Mammary epithelial cell (primary cell): ENCODE data around the gene ADAM19.

Source experiments
- EZH2 ChIP-seq: IDR thresholded peaks from 2 replicates; pipeline ENCODE4 v1.6.1; 2012; ENCODE audit warnings: low read length, inconsistent platforms, borderline replicate concordance
- TF ChIP-seq, protein P1 (sequence below), 2 donors: IDR thresholded peaks in 1 of 2; conservative IDR thresholded peaks in 1 of 2; 2 replicates each; pipeline ENCODE4 v1.5.1; 2011 to 2012; ENCODE audit warnings: inconsistent platforms in 2 of 2, low read length in 2 of 2, mild to moderate bottlenecking in 2 of 2, control low read depth in 1 of 2, low read depth in 1 of 2; ENCODE audit not compliant: insufficient read depth in 1 of 2; ENCODE audit errors: extremely low read depth in 1 of 2

DNA sequence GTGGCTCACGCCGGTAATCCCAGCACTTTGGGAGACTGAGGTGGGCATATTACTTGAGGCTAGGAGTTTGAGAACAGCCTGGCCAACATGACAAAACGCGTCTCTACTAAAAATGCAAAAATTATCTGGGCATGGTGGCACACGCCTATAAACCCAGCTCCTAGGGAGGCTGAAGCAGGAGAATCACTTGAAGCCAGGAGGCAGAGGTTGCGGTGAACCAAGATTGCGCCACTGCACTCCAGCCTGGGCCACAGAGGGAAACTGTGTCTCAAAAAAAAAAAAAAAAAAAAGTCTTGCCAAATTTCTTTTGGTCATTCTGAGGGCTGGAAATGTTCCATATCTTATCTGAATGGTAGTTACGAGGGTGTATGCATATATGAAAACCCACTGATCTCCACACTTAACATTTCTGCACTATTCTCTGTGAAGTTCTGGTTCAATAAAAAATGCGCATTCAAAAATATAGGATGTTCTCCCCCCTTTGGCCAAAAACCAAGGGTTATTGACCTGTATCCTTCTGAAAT lies 129.1 kb downstream of the ADAM19 start:
- TF ChIP-seq, protein P1, sequence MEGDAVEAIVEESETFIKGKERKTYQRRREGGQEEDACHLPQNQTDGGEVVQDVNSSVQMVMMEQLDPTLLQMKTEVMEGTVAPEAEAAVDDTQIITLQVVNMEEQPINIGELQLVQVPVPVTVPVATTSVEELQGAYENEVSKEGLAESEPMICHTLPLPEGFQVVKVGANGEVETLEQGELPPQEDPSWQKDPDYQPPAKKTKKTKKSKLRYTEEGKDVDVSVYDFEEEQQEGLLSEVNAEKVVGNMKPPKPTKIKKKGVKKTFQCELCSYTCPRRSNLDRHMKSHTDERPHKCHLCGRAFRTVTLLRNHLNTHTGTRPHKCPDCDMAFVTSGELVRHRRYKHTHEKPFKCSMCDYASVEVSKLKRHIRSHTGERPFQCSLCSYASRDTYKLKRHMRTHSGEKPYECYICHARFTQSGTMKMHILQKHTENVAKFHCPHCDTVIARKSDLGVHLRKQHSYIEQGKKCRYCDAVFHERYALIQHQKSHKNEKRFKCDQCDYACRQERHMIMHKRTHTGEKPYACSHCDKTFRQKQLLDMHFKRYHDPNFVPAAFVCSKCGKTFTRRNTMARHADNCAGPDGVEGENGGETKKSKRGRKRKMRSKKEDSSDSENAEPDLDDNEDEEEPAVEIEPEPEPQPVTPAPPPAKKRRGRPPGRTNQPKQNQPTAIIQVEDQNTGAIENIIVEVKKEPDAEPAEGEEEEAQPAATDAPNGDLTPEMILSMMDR (conservative IDR thresholded peaks at IDR 0.05 in 1 of 2, IDR thresholded peaks at IDR 0.05 in 1 of 2; ENCODE audit: extremely low read depth in 1 of 2, insufficient read depth in 1 of 2, low read depth in 1 of 2, low read length in 2 of 2) = no peak
- no peak for TF ChIP-seq EZH2
